ENCODE data around the gene NTM. TPM values are rescaled to one million over a fixed set of nuclear protein-coding genes. Genes with fewer than 3 reads are reported as not detected.

Gene NTM
- total RNA-seq, 1 experiment from 2014 or later, result 9.9 TPM

- Histone ChIP-seq H3K79me2 (ENCODE audit: insufficient read depth, low read length) (no peaks in the 10 kb centered on the region), H2BK120ac (ENCODE audit: low read depth, low read length, poor library complexity, severe bottlenecking) (no peak overlapping the region), H2BK20ac (ENCODE audit: low read depth, low read length, poor library complexity, severe bottlenecking) (no peak overlapping the region)
Measured at GRCh38 chr11:131880976-131881375, 510.6 kb downstream of the NTM start.

More at GRCh38 chr11:131880976-131881375, 510.6 kb downstream of the NTM start:
- no peak for TF ChIP-seq CTCF (conservative IDR thresholded peaks at IDR 0.05)
- Mint-ChIP-seq H3K9me3 (no peaks in the 10 kb centered on the region), H3K36me3 (ENCODE audit: insufficient read depth in 1 of 3, low read depth in 3 of 3) (no peaks in the 10 kb centered on the region; a peak in 1 of 7 replicates), H3K4me1 (peaks cover 26 to 30% of the 10 kb centered on the region in 2 experiments), H3K4me3 (no peak overlapping the region), H3K27ac (no peak overlapping the region), H3K27me3 (ENCODE audit: low read depth) (peaks cover 2% of the 10 kb centered on the region; the same call in 1 of the 2 replicates)
- DNase-seq, result no peak
- Histone ChIP-seq H3K4me2 (ENCODE audit: insufficient read depth, insufficient read length, low read length) (no peak overlapping the region), H2BK15ac (ENCODE audit: low read depth, low read length) (no peak overlapping the region), H3K4ac (ENCODE audit: low read depth, low read length) (no peak overlapping the region), H3K79me1 (ENCODE audit: insufficient read depth, low read depth, low read length, poor library complexity, severe bottlenecking) (no peaks in the 10 kb centered on the region), H4K20me1 (ENCODE audit: control insufficient read depth, insufficient read depth, insufficient read length) (no peaks in the 10 kb centered on the region), H4K8ac (replicated peaks; ENCODE audit: insufficient read length, low read depth, low read length) (no peak overlapping the region), H3K14ac (ENCODE audit: insufficient read depth, low read length) (no peak overlapping the region), H2AK5ac (ENCODE audit: insufficient read length, low read length) (no peak overlapping the region), H3K18ac (ENCODE audit: insufficient read length, low read depth, low read length) (no peak overlapping the region), H3K4me1 (ENCODE audit: insufficient read depth, low read length) (peaks cover 5% of the 10 kb centered on the region; the same call in 1 of the 2 replicates), H2BK12ac (ENCODE audit: insufficient read length, low read depth, low read length) (no peak overlapping the region), H3K27ac (ENCODE audit: insufficient read length, low read depth, low read length) (no peak overlapping the region), H3K27me3 (ENCODE audit: insufficient read depth, low read length) (no peaks in the 10 kb centered on the region), H3K23ac (ENCODE audit: insufficient read length, low read depth, low read length) (no peak overlapping the region), H3K56ac (ENCODE audit: insufficient read length, low read depth, low read length) (no peak overlapping the region), H2AFZ (ENCODE audit: low read length) (no peak overlapping the region), H3K9ac (ENCODE audit: extremely low read depth, insufficient read length, low read length) (no peak overlapping the region), H3K9me3 (ENCODE audit: control insufficient read depth, low read depth, low read length) (no peaks in the 10 kb centered on the region), H3T11ph (ENCODE audit: low read length) (no peak overlapping the region), H2BK5ac (ENCODE audit: insufficient read length, low read length) (no peak overlapping the region), H4K91ac (ENCODE audit: insufficient read length, low read depth, low read length) (no peak overlapping the region), H3K23me2 (ENCODE audit: insufficient read length, low read depth, low read length, poor library complexity, severe bottlenecking) (no peaks in the 10 kb centered on the region), H4K5ac (ENCODE audit: insufficient read length, low read depth, low read length) (no peak overlapping the region)
- WGBS (ENCODE audit: extremely low coverage, insufficient read length, low lambda C conversion rate), result no CpG with 5 or more reads among the region's 6 CpGs
